ENCODE results near the gene LSAMP. TPM values are rescaled to one million over a fixed set of nuclear protein-coding genes. Genes with fewer than 3 reads are reported as not detected.

Gene LSAMP
- total RNA-seq, 1 experiment from 2014 or later = not detected

- TF ChIP-seq, protein P1, sequence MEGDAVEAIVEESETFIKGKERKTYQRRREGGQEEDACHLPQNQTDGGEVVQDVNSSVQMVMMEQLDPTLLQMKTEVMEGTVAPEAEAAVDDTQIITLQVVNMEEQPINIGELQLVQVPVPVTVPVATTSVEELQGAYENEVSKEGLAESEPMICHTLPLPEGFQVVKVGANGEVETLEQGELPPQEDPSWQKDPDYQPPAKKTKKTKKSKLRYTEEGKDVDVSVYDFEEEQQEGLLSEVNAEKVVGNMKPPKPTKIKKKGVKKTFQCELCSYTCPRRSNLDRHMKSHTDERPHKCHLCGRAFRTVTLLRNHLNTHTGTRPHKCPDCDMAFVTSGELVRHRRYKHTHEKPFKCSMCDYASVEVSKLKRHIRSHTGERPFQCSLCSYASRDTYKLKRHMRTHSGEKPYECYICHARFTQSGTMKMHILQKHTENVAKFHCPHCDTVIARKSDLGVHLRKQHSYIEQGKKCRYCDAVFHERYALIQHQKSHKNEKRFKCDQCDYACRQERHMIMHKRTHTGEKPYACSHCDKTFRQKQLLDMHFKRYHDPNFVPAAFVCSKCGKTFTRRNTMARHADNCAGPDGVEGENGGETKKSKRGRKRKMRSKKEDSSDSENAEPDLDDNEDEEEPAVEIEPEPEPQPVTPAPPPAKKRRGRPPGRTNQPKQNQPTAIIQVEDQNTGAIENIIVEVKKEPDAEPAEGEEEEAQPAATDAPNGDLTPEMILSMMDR (IDR thresholded peaks at IDR 0.05; ENCODE audit: insufficient read depth in 1 of 2, low read depth in 1 of 2, low read length in 1 of 2, severe bottlenecking in 1 of 2, unreplicated experiment in 1 of 2) = no peak
- Mint-ChIP-seq H3K4me1 (ENCODE audit: low read depth, unreplicated experiment) (no peaks in the 10 kb centered on the region), H3K27me3 (ENCODE audit: insufficient read depth, unreplicated experiment) (peaks cover 3% of the 10 kb centered on the region), H3K36me3 (ENCODE audit: insufficient read depth, unreplicated experiment) (no peaks in the 10 kb centered on the region), H3K9me3 (ENCODE audit: unreplicated experiment) (no peaks in the 10 kb centered on the region), H3K27ac (ENCODE audit: unreplicated experiment) (no peak overlapping the region), H3K4me3 (ENCODE audit: unreplicated experiment) (no peak overlapping the region)
- no TSS peak for BruUV-seq (replicated peaks)
- DNase-seq = no peak
- H3K9me3 ChIP-seq = no peaks in the 10 kb centered on the region
- ChIA-PET POLR2A (no interaction called here), CTCF (no interaction called here)
- no peak overlapping the region for H3K4me3 ChIP-seq (ENCODE audit: low read depth, low read length)
- no peaks in the 10 kb centered on the region for H3K36me3 ChIP-seq (ENCODE audit: control insufficient read depth, insufficient read depth, low read length)
- no peaks in the 10 kb centered on the region for H3K27me3 ChIP-seq (replicated peaks; ENCODE audit: control insufficient read depth, insufficient read depth, low read length)
- intact Hi-C loops (cut with micrococcal nuclease; ENCODE audit: unreplicated experiment) = no loop called here
- H3K4me1 ChIP-seq = no peaks in the 10 kb centered on the region
These were observed 392.3 kb downstream of the LSAMP start for GRCh38 chr3:116053017-116053416.

GRCh38 chr3:116052602-116053001 is 392.7 kb downstream of the LSAMP start:
- H3K4me1 Mint-ChIP-seq (ENCODE audit: low read depth, unreplicated experiment) = no peaks in the 10 kb centered on the region
- no peaks in the 10 kb centered on the region for H3K36me3 Mint-ChIP-seq (ENCODE audit: insufficient read depth, unreplicated experiment)
- ChIA-PET POLR2A (no interaction called here), CTCF (no interaction called here)
- intact Hi-C loops (cut with micrococcal nuclease; ENCODE audit: unreplicated experiment) = no loop called here
- Histone ChIP-seq H3K27me3 (replicated peaks; ENCODE audit: control insufficient read depth, insufficient read depth, low read length) (no peaks in the 10 kb centered on the region), H3K4me1 (no peaks in the 10 kb centered on the region), H3K36me3 (ENCODE audit: control insufficient read depth, insufficient read depth, low read length) (no peaks in the 10 kb centered on the region), H3K4me3 (ENCODE audit: low read depth, low read length) (no peak overlapping the region), H3K9me3 (no peaks in the 10 kb centered on the region)
- no peak for DNase-seq
- peaks cover 3% of the 10 kb centered on the region for H3K27me3 Mint-ChIP-seq (ENCODE audit: insufficient read depth, unreplicated experiment)
- TF ChIP-seq, protein P1 (IDR thresholded peaks at IDR 0.05; ENCODE audit: insufficient read depth in 1 of 2, low read depth in 1 of 2, low read length in 1 of 2, severe bottlenecking in 1 of 2, unreplicated experiment in 1 of 2) = no peak
- no peaks in the 10 kb centered on the region for H3K9me3 Mint-ChIP-seq (ENCODE audit: unreplicated experiment)
- no peak overlapping the region for H3K4me3 Mint-ChIP-seq (ENCODE audit: unreplicated experiment)
- no peak overlapping the region for H3K27ac Mint-ChIP-seq (ENCODE audit: unreplicated experiment)
- BruUV-seq (replicated peaks) = no TSS peak

DNA sequence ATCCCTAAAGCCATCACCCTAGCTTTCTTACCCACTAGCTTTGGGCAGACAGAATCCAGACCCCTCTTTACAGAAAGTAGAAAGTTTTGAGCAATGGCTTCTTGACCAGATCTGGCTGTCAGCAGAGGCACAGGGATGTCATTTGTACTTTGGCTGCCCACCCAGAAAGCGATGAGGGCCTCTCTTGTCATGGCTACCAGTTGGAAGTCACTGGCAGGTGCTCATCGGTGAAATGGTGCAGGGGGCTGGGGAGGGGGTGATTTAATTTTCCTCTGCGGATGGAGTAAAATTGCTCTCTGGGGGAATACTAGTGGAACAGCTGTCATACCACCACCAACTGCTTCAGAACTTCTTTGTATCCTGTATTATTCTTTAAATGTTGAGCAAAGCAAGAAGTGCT is 393.7 kb downstream of the LSAMP start:
- POLR2A ChIA-PET = no interaction called here
- H3K4me1 ChIP-seq = no peaks in the 10 kb centered on the region
- CTCF ChIA-PET = no interaction called here
- no peaks in the 10 kb centered on the region for H3K9me3 ChIP-seq
- Mint-ChIP-seq H3K4me1 (ENCODE audit: low read depth, unreplicated experiment) (no peaks in the 10 kb centered on the region), H3K27ac (ENCODE audit: unreplicated experiment) (no peak overlapping the region), H3K36me3 (ENCODE audit: insufficient read depth, unreplicated experiment) (no peaks in the 10 kb centered on the region), H3K27me3 (ENCODE audit: insufficient read depth, unreplicated experiment) (peaks cover 5% of the 10 kb centered on the region), H3K4me3 (ENCODE audit: unreplicated experiment) (no peak overlapping the region), H3K9me3 (ENCODE audit: unreplicated experiment) (no peaks in the 10 kb centered on the region)
- H3K4me3 ChIP-seq (ENCODE audit: low read depth, low read length) = no peak overlapping the region
- no TSS peak for BruUV-seq (replicated peaks)
- intact Hi-C loops (cut with micrococcal nuclease; ENCODE audit: unreplicated experiment) = no loop called here
- H3K36me3 ChIP-seq (ENCODE audit: control insufficient read depth, insufficient read depth, low read length) = no peaks in the 10 kb centered on the region
- DNase-seq = no peak
- TF ChIP-seq, protein P1 (IDR thresholded peaks at IDR 0.05; ENCODE audit: insufficient read depth in 1 of 2, low read depth in 1 of 2, low read length in 1 of 2, severe bottlenecking in 1 of 2, unreplicated experiment in 1 of 2) = no peak
- H3K27me3 ChIP-seq (replicated peaks; ENCODE audit: control insufficient read depth, insufficient read depth, low read length) = no peaks in the 10 kb centered on the region

All from Caco-2 (cell line).